Transverse colon (tissue), 4 donors: ENCODE data around the gene GRIK4.

ENCODE experiments used
- EP300 ChIP-seq: sonication (generic); formaldehyde crosslinking; IDR thresholded peaks from one replicate; pipeline ENCODE4 v1.6.1; 2017; ENCODE audit warnings: antibody characterized with exemption, low read depth
- POLR2A ChIP-seq: fragments of 450-650 bp; IDR thresholded peaks from one replicate; pipeline ENCODE4 v1.6.1; 2016; ENCODE audit warnings: antibody characterized with exemption, mild to moderate bottlenecking, moderate library complexity
- POLR2AphosphoS5 ChIP-seq, 3 donors: sonication (generic); formaldehyde crosslinking; IDR thresholded peaks; one replicate each; pipeline ENCODE4 v1.6.1; 2016; ENCODE audit warnings: antibody characterized with exemption in 3 of 3
- TF ChIP-seq, protein P1 (sequence below), 5 experiments: fragments of 200-600 bp in 3 of 5; fragments of 450-650 bp in 2 of 5; sonication (generic) in 3 of 5; IDR thresholded peaks; 1 replicate in 2 of 5; 2 replicates in 3 of 5; pipeline ENCODE4 v1.5.1; 2016 to 2017; ENCODE audit warnings: antibody characterized with exemption in 5 of 5, inconsistent platforms in 3 of 5, mild to moderate bottlenecking in 2 of 5, moderate library complexity in 1 of 5

DNA sequence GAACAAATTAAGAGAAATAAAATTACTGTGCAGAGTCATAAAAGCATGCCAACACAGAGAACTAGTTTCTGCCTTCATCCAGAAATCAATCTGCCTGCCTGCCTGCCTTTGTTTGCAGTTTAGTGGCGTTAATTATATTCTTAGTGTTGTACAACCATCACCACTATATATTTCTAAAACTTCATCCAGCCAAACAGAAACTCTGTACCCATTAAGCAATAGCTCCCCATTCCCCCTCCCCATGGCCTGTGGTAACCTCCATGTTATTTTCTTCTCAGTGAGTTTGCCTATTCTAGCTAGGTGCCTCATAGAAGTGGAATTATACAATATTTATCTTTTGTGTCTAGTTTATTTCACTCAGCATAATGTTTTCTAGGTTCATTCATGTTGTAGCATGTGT lies 329.1 kb downstream of the GRIK4 start:
- TF ChIP-seq POLR2A (no peak), EP300 (no peak), POLR2AphosphoS5 (IDR thresholded peaks at IDR 0.05) (no peak)
- TF ChIP-seq, protein P1, sequence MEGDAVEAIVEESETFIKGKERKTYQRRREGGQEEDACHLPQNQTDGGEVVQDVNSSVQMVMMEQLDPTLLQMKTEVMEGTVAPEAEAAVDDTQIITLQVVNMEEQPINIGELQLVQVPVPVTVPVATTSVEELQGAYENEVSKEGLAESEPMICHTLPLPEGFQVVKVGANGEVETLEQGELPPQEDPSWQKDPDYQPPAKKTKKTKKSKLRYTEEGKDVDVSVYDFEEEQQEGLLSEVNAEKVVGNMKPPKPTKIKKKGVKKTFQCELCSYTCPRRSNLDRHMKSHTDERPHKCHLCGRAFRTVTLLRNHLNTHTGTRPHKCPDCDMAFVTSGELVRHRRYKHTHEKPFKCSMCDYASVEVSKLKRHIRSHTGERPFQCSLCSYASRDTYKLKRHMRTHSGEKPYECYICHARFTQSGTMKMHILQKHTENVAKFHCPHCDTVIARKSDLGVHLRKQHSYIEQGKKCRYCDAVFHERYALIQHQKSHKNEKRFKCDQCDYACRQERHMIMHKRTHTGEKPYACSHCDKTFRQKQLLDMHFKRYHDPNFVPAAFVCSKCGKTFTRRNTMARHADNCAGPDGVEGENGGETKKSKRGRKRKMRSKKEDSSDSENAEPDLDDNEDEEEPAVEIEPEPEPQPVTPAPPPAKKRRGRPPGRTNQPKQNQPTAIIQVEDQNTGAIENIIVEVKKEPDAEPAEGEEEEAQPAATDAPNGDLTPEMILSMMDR (IDR thresholded peaks at IDR 0.05): no peak
